Stimulated activated CD4-positive, alpha-beta T cell treated with anti-CD3 and anti-CD28 coated beads, Interleukin-4, amount 100 ng/mL, for 1 hour (primary cell): ENCODE data around the gene TMEM175.
"Not testable (repeated sequence)": the region's sequence is repeated elsewhere in the genome, so short reads cannot be mapped to it uniquely, and the experiment has no call there.

ENCODE experiments used
- DNase-seq: peaks from one replicate; pipeline ENCODE4 v3.0.0-alpha.2; 2020

Gene TMEM175

GRCh38 chr4:992297-993110 lies 60.2 kb downstream of the TMEM175 start:
- no peak for DNase-seq

- no peak for DNase-seq
These were observed 61.1 kb downstream of the TMEM175 start, which contains the start of gene SLC26A1 for GRCh38 chr4:993111-994029. TSS of gene SLC26A1 (minus strand) at chr4:993404. CDS start at chr4:991703, 1,701 bp downstream.

- DNase-seq = no peak
These were observed 63.2 kb downstream of the TMEM175 start for GRCh38 chr4:995311-996026.

GRCh38 chr4:996030-996996 lies 64.1 kb downstream of the TMEM175 start:
- DNase-seq = no peak

GRCh38 chr4:996997-997374 lies 64.7 kb downstream of the TMEM175 start:
- DNase-seq = no peak

- peak; percentile 2 for DNase-seq
These were observed 65.3 kb downstream of the TMEM175 start for GRCh38 chr4:997375-998071.

- no peak for DNase-seq
These were observed 65.9 kb downstream of the TMEM175 start for GRCh38 chr4:998096-998691.

- DNase-seq = not testable (repeated sequence)
These were observed 67.1 kb downstream of the TMEM175 start for GRCh38 chr4:999240-999863.

- no peak for DNase-seq
These were observed 67.7 kb downstream of the TMEM175 start for GRCh38 chr4:999882-1000425.

GRCh38 chr4:1000686-1001260 lies 68.5 kb downstream of the TMEM175 start:
- no peak for DNase-seq

- DNase-seq = no peak
These were observed 69.4 kb downstream of the TMEM175 start for GRCh38 chr4:1001561-1002130.

GRCh38 chr4:1002131-1002630 lies 69.9 kb downstream of the TMEM175 start:
- no peak for DNase-seq

GRCh38 chr4:1002631-1003251 lies 70.5 kb downstream of the TMEM175 start:
- no peak for DNase-seq

- no peak for DNase-seq
These were observed 71.2 kb downstream of the TMEM175 start for GRCh38 chr4:1003271-1004070.

- DNase-seq = no peak
These were observed 71.8 kb downstream of the TMEM175 start for GRCh38 chr4:1004071-1004418.

- no peak for DNase-seq
These were observed 72.6 kb downstream of the TMEM175 start for GRCh38 chr4:1004557-1005485.

GRCh38 chr4:1006856-1007255 lies 74.6 kb downstream of the TMEM175 start:
- DNase-seq = no peak
